GM21786 (cell line): ENCODE results near the gene PAXX.

ENCODE experiments used
- ATAC-seq: cut with Tn5 transposase; IDR thresholded peaks from one replicate; pipeline ENCODE4 v1.9.1; 2021; ENCODE audit not compliant: unreplicated experiment

PAXX gene

GRCh38 chr9:136952876-136953770, 39.1 kb upstream of the PAXX start:
- ATAC-seq = no peak

DNA sequence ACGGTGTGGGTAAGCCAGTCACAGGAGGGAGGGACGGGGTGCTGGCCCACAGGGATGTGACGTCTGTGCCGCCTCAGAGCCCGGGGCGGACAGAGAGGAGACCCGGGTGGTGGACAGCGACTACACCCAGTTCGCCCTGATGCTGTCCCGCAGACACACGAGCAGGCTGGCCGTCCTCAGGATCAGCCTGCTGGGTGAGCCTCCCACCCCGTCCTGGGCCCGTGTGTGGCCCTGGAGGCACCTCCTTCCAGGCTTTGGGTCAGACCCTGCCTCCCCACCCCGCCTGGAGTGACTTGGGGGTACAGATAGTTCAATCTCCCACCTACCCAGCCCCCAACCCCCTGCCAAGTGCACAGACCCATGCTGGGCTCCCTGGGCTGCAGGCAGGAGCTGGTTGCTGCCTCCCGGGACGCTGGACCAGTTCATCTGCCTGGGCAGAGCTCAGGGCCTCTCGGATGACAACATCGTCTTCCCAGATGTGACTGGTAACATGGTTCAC, 38.4 kb upstream of the PAXX start:
- no peak for ATAC-seq

DNA sequence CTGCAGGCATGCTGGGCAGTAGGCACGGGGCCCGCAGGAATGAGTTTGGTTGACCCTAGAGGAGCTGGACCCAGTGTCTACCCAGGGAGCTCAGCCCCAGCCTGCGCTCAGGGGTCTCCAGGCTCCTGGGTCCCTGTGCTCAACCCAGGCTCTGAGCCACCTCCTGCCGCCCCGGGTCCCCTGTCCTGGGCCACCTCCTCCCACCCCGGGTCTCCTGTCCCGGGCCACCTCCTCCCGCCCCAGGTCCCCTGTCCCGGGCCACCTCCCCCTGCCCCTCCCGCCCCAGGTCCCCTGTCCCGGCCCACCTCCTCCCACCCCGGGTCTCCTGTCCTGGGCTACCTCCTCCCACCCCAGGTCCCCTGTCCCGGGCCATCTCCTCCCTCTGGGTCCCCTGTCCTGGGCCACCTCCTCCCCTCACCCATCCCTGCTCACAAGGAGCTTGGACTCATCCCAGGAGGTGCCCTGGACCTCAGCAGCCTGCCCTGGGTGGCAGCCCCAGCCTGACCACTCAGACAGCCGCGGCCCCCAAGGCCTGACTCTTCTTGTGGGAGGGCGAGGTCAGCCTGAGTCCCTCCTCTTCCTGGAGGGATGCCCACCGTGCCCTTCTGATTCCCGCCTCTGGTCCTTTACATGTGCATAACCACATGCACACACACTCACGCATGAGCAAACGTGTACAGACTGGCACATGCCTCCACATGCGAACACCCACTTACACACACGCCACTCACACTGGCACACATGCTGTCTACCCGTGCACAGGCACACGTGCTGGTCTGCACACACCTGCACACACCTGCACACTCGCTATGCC, 37.7 kb upstream of the PAXX start:
- no peak for ATAC-seq

DNA sequence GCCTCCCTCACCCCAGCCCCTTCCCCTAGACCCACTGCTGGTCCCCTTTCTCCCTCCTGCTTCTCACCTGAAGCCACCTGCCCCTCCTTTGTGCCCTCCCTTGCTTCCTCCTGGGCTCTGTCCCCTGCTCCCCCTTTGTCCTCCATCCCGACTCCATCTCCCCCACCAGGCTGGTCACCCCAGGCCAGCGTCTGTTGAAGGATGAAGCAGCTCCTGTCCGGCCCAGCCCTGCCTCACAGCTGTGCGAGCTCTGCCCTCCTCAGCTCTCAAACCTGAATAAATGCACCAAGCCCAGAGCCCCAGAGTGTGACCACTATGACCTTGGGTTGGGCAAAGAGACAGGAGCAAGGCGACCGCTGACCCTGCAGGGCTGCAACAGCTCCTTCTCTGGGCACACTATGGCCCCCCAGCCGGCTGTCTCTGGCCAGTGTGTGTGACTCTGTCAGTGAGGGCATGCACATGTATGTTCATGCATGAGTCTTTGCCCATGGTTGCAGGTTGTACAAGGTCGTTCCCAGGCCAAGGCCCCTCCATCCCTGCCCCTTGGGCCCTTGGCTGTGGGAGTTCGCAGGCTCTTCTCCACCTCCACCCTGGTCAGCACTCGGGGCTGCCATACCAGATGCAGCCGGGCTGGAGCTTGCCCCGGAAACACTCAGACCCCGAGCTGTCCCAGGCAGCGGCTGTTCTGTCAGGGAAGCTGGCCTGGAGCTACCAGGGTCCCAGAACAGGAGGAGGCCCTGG, 36.9 kb upstream of the PAXX start:
- ATAC-seq = no peak

- no peak for ATAC-seq
Observed at GRCh38 chr9:136955943-136956335, 36.3 kb upstream of the PAXX start.

GRCh38 chr9:136956604-136957003, 35.6 kb upstream of the PAXX start:
- no peak for ATAC-seq

DNA sequence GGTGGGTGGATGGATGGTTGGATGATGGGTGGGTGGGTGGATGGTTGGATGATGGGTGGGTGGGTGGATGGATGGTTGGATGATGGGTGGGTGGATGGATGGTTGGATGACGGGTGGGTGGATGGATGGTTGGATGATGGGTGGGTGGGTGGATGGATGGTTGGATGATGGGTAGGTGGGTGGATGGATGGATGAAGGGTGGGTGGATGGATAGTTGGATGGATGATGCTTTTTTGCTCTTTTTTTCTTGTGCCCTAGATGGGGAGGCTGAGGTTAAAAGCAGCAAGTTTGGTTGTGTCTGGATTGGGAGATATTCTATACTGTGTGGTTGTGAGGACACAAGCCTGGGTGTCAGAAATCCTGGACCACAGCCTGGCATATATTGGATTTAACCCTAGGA, 34.8 kb upstream of the PAXX start:
- no peak for ATAC-seq

DNA sequence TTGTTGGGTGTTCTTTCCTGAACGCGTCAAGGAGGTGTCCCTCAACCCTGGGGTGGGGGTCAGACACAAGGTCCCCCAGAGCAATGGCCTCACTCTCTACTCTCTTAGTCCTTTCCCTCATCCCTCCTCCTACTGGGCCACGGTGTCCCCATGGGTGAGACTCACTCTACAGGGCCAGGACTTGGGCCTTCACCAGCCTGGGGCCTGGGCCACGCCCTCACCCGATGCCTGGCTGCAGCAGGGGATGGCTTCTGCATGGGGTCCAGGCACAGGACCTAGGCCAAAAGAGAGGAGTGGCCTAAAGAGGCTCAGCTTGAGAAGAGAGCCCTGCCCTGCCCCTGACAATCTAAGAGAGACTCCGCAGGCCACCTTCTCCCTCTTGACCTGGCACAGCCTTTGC, 34.3 kb upstream of the PAXX start:
- ATAC-seq = no peak

GRCh38 chr9:136958473-136958872, 33.7 kb upstream of the PAXX start:
- ATAC-seq = no peak

GRCh38 chr9:136958898-136959850, 33.0 kb upstream of the PAXX start:
- no peak for ATAC-seq

- ATAC-seq = no peak
Observed at GRCh38 chr9:136960212-136960937, 31.8 kb upstream of the PAXX start.

GRCh38 chr9:136960938-136961275, 31.3 kb upstream of the PAXX start:
- ATAC-seq = no peak

DNA sequence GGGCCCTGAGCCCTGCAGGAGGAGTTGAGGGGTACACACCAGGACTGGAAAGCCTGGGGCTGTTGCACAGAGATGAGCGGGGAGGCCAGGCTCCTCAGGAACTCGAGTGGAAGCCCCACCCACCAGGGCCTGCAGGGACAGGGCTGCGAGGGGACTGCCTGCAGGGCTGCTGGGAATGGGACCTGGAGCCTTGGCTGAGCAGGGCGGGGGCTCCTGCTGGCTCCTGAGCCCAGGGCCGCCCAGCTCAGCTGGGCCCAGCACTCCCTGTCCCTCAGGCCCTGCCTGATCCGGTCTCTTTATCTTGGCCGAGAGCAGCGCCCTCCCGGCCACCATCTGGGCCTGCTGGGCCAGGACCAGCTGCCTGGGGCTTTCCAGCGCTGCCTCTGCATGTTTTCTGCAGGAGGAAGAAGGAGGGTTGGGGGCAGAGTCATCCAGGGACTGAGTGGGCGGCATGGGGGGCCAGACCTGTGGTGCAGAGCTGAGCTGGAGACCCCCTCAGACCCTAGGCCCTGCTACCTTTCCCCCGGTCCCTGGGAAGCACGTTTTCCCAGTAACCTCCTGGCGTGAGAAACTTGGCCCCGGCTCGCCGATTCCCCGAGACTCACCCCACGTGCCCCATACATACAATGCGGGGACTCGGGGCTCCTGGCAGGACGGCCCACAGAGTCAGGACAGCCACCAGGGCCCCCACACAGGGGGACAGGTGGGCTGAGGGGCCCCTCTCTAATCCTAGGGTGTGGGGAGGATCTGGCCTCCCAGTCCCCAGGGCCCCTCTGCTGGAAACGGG, 30.8 kb upstream of the PAXX start:
- no peak for ATAC-seq

- ATAC-seq = no peak
Observed at GRCh38 chr9:136962163-136962562, 30.1 kb upstream of the PAXX start.

GRCh38 chr9:136962701-136963248, 29.4 kb upstream of the PAXX start:
- no peak for ATAC-seq

DNA sequence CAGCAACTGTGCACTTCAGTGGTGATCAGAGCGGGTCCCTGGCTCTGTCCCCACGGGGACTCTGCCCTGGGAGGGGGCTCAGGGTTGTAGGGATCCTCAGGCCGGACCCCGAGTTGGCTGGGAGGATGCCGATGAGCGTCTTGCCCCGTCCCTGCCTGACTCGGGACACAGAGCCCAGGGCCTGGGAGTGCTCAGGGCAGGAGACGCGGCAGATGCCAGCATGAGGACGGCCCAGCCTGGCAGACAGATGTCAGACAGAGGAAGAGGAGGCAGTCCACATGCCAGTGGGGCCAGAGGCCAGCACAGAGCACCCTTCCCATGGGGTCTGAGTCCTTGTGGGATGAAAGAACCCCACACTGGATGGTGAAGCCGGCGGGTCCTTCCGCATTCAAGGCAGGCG, 28.9 kb upstream of the PAXX start:
- ATAC-seq = no peak

- no peak for ATAC-seq
Observed at GRCh38 chr9:136963751-136964150, 28.5 kb upstream of the PAXX start.

DNA sequence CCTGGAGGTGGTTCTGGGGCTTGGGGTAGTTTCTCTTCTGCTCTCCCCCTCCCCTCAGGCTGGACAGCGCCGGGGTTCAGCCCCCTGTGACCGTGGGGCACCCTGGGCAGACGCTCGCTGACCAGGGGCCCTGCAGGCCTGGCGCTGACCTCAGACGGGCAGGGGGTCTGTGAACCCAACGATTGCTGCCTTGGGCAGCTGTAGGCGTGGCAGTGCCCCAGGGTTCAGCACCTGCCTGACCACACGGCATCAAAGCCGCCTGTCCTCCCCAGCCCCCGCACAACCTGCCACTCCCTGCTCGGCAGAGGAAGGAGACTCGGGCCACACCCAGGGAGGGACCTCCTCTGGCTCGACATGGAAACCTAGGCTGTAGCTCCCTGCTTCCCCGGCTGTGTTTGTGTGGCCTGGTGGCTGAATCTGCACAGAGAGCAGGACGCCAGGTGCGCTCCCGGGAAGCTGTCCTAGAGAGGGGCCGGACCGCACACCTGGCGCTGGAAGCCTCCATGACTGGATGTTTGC, 28.0 kb upstream of the PAXX start:
- ATAC-seq = no peak
